SIG-M5 (cell line): ENCODE results near the gene ZMYM2.
"Not testable (repeated sequence)": the region's sequence is repeated elsewhere in the genome, so short reads cannot be mapped to it uniquely, and the experiment has no call there.

Source experiments
- DNase-seq: peaks from one replicate; lab custom pipeline; 2025; lab: John Stamatoyannopoulos, UW

Gene ZMYM2

GRCh38 chr13:19982447-19983043, 24.0 kb downstream of the ZMYM2 start:
- DNase-seq: no peak

GRCh38 chr13:19984430-19985218, 26.1 kb downstream of the ZMYM2 start:
- DNase-seq: no peak

- no peak for DNase-seq
These were observed 26.7 kb downstream of the ZMYM2 start for GRCh38 chr13:19985219-19985556.

- no peak for DNase-seq
These were observed 33.0 kb downstream of the ZMYM2 start for GRCh38 chr13:19991531-19991930.

- DNase-seq: no peak
These were observed 34.5 kb downstream of the ZMYM2 start for GRCh38 chr13:19993024-19993423.

GRCh38 chr13:19998960-19999359, 40.4 kb downstream of the ZMYM2 start:
- no peak for DNase-seq

- DNase-seq: no peak
These were observed 41.6 kb downstream of the ZMYM2 start for GRCh38 chr13:20000062-20000552.

GRCh38 chr13:20001366-20002190, 43.1 kb downstream of the ZMYM2 start:
- DNase-seq: no peak

- no peak for DNase-seq
These were observed 44.3 kb downstream of the ZMYM2 start for GRCh38 chr13:20002787-20003186.

- DNase-seq: no peak
These were observed 47.7 kb downstream of the ZMYM2 start for GRCh38 chr13:20006206-20006605.

- no peak for DNase-seq
These were observed 57.2 kb downstream of the ZMYM2 start for GRCh38 chr13:20015763-20016162.

GRCh38 chr13:20016649-20017364, 58.3 kb downstream of the ZMYM2 start:
- DNase-seq: no peak

GRCh38 chr13:20017365-20017711, 58.8 kb downstream of the ZMYM2 start:
- no peak for DNase-seq

GRCh38 chr13:20019043-20019442, 60.5 kb downstream of the ZMYM2 start:
- DNase-seq: no peak

GRCh38 chr13:20024702-20025101, 66.2 kb downstream of the ZMYM2 start:
- DNase-seq: no peak

GRCh38 chr13:20028953-20029352, 70.4 kb downstream of the ZMYM2 start:
- no peak for DNase-seq

- DNase-seq: no peak
These were observed 75.0 kb downstream of the ZMYM2 start for GRCh38 chr13:20033486-20033885.

- DNase-seq: no peak
These were observed 76.6 kb downstream of the ZMYM2 start for GRCh38 chr13:20035130-20035529.

- no peak for DNase-seq
These were observed 79.4 kb downstream of the ZMYM2 start for GRCh38 chr13:20037908-20038307.

GRCh38 chr13:20042603-20043002, 84.1 kb downstream of the ZMYM2 start:
- DNase-seq: not testable (repeated sequence)

GRCh38 chr13:20043207-20043925, 84.8 kb downstream of the ZMYM2 start:
- no peak for DNase-seq

- no peak for DNase-seq
These were observed 85.6 kb downstream of the ZMYM2 start for GRCh38 chr13:20044086-20044485.
